Measurements from ENCODE around the gene SLC29A3.
A peak's percentile ranks its signal among the peaks of the same experiment; 100 is the strongest.

SLC29A3 gene

DNA sequence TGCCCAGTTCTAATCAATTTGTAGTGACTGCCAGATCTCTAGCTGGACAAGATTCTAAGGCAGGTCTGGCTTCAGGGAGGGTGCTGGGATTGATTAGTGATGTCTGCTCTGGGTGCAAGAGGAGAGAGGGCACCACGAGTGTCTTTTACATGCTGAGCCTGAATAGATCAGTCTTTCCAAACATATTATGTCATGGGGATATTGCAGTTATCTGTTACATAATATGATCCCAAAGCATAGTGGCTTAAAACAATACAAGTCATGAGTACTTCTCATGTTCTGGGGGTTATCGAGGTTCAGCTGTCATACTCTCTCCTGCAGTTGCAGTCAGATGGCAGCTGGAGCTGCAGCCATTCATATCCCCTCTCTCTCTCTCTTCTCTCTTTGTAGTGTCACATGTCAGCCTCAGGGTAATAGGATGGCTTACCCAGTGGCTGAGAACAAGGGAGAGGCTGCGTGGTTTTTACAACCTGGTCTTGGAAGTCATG, 26.0 kb downstream of the SLC29A3 start:
- Histone ChIP-seq H3K23ac (ENCODE audit: low read length) (no peak overlapping the region), H3K56ac (ENCODE audit: low read length) (no peak overlapping the region), H4K5ac (ENCODE audit: low read length) (no peak overlapping the region), H4K8ac (ENCODE audit: low read depth, low read length) (no peak overlapping the region), H3K36me3 (ENCODE audit: control insufficient read depth, insufficient read depth, low read length) (no peaks in the 10 kb centered on the region), H3K4me1 (ENCODE audit: control insufficient read depth, low read depth, low read length) (no peaks in the 10 kb centered on the region), H3K79me2 (ENCODE audit: control insufficient read depth, insufficient read depth, low read length) (no peaks in the 10 kb centered on the region), H3K18ac (ENCODE audit: low read length) (no peak overlapping the region), H2BK15ac (replicated peaks; ENCODE audit: low read depth) (no peak overlapping the region), H3K4me3 (ENCODE audit: low read length) (no peak overlapping the region), H2BK5ac (ENCODE audit: low read length) (no peak overlapping the region), H2BK120ac (ENCODE audit: low read depth, low read length) (no peak overlapping the region), H2AK5ac (ENCODE audit: low read length) (no peak overlapping the region), H3K4ac (ENCODE audit: low read depth, low read length) (no peak overlapping the region), H3K4me2 (ENCODE audit: low read length) (no peak overlapping the region), H3K79me1 (ENCODE audit: low read length) (no peaks in the 10 kb centered on the region), H3K27ac (ENCODE audit: low read depth, low read length) (no peak overlapping the region), H3K27me3 (ENCODE audit: insufficient read depth, low read length, poor library complexity) (no peaks in the 10 kb centered on the region), H3K9ac (ENCODE audit: low read length) (no peak overlapping the region)
- WGBS (ENCODE audit: extremely low coverage, insufficient coverage, low lambda C conversion rate) = no CpG with 5 or more reads among the region's 3 CpGs
- no peak for DNase-seq

GRCh38 chr10:71345694-71346093, 26.6 kb downstream of the SLC29A3 start:
- no peak overlapping the region for H2BK15ac ChIP-seq (replicated peaks; ENCODE audit: low read depth)
- no peak for DNase-seq
- H3K79me1 ChIP-seq (ENCODE audit: low read length) = no peaks in the 10 kb centered on the region
- H3K4me1 ChIP-seq (ENCODE audit: control insufficient read depth, low read depth, low read length) = no peaks in the 10 kb centered on the region
- no CpG with 5 or more reads among the region's 10 CpGs for WGBS (ENCODE audit: extremely low coverage, insufficient coverage, low lambda C conversion rate)
- no peak overlapping the region for H2BK120ac ChIP-seq (ENCODE audit: low read depth, low read length)
- H3K18ac ChIP-seq (ENCODE audit: low read length) = no peak overlapping the region
- H3K27me3 ChIP-seq (ENCODE audit: insufficient read depth, low read length, poor library complexity) = no peaks in the 10 kb centered on the region
- H3K56ac ChIP-seq (ENCODE audit: low read length) = no peak overlapping the region
- H4K8ac ChIP-seq (ENCODE audit: low read depth, low read length) = no peak overlapping the region
- no peak overlapping the region for H3K27ac ChIP-seq (ENCODE audit: low read depth, low read length)
- no peak overlapping the region for H3K9ac ChIP-seq (ENCODE audit: low read length)
- H3K4me2 ChIP-seq (ENCODE audit: low read length) = no peak overlapping the region
- H4K5ac ChIP-seq (ENCODE audit: low read length) = no peak overlapping the region
- H3K4ac ChIP-seq (ENCODE audit: low read depth, low read length) = no peak overlapping the region
- H2BK5ac ChIP-seq (ENCODE audit: low read length) = no peak overlapping the region
- no peaks in the 10 kb centered on the region for H3K36me3 ChIP-seq (ENCODE audit: control insufficient read depth, insufficient read depth, low read length)
- H3K23ac ChIP-seq (ENCODE audit: low read length) = no peak overlapping the region
- H3K79me2 ChIP-seq (ENCODE audit: control insufficient read depth, insufficient read depth, low read length) = no peaks in the 10 kb centered on the region
- no peak overlapping the region for H3K4me3 ChIP-seq (ENCODE audit: low read length)
- H2AK5ac ChIP-seq (ENCODE audit: low read length) = no peak overlapping the region

GRCh38 chr10:71346731-71347130, 27.7 kb downstream of the SLC29A3 start:
- no peaks in the 10 kb centered on the region for H3K27me3 ChIP-seq (ENCODE audit: insufficient read depth, low read length, poor library complexity)
- no peak overlapping the region for H2AK5ac ChIP-seq (ENCODE audit: low read length)
- WGBS (ENCODE audit: extremely low coverage, insufficient coverage, low lambda C conversion rate) = no CpG with 5 or more reads among the region's 3 CpGs
- no peak overlapping the region for H2BK15ac ChIP-seq (replicated peaks; ENCODE audit: low read depth)
- H3K23ac ChIP-seq (ENCODE audit: low read length) = no peak overlapping the region
- H3K4me1 ChIP-seq (ENCODE audit: control insufficient read depth, low read depth, low read length) = no peaks in the 10 kb centered on the region
- H3K4me2 ChIP-seq (ENCODE audit: low read length) = no peak overlapping the region
- H3K4ac ChIP-seq (ENCODE audit: low read depth, low read length) = no peak overlapping the region
- H3K27ac ChIP-seq (ENCODE audit: low read depth, low read length) = no peak overlapping the region
- no peaks in the 10 kb centered on the region for H3K79me1 ChIP-seq (ENCODE audit: low read length)
- no peak overlapping the region for H2BK120ac ChIP-seq (ENCODE audit: low read depth, low read length)
- H4K5ac ChIP-seq (ENCODE audit: low read length) = no peak overlapping the region
- no peak overlapping the region for H3K56ac ChIP-seq (ENCODE audit: low read length)
- no peak overlapping the region for H3K4me3 ChIP-seq (ENCODE audit: low read length)
- no peaks in the 10 kb centered on the region for H3K36me3 ChIP-seq (ENCODE audit: control insufficient read depth, insufficient read depth, low read length)
- DNase-seq = no peak
- H3K18ac ChIP-seq (ENCODE audit: low read length) = no peak overlapping the region
- no peak overlapping the region for H4K8ac ChIP-seq (ENCODE audit: low read depth, low read length)
- H3K9ac ChIP-seq (ENCODE audit: low read length) = no peak overlapping the region
- H2BK5ac ChIP-seq (ENCODE audit: low read length) = no peak overlapping the region
- no peaks in the 10 kb centered on the region for H3K79me2 ChIP-seq (ENCODE audit: control insufficient read depth, insufficient read depth, low read length)

DNA sequence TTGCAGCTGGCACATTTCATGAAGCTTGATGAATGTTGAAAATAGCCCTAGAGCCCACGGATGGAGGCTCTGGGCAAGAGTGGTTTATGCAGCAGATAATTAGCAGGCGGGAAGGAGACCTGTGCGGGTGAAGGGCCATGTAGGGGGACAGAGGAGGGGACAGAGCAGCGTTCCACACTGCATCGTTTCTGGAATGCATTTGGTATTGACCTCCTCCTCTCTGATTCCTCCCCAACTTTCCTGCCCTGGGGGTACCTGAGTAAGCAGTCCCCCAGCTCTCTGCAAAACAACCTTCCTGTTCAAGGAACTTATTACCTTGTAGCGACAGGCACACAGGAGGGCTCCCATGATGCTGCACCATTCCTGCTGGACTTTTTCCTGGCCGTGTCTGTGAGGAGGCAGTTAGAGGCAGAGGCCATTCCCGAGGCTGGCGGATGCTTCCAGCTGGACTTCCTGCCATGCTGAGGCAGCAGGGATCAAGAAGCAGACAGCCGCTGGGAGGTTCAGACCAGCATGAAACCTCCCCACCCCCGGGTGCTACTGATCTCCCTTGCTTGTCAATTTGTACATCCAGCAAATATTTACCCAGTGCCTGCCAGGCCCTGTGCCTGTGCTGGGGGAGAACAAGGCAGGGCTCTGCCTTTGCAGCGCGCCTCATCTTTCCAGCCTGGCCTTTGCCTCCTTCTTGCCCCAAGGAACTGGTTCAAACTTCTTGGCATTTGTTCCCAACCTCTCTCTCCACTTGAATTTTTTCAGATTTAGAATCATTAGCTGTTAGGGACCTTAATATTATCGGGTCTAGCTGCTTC, 28.7 kb downstream of the SLC29A3 start:
- no peak overlapping the region for H3K56ac ChIP-seq (ENCODE audit: low read length)
- no peaks in the 10 kb centered on the region for H3K27me3 ChIP-seq (ENCODE audit: insufficient read depth, low read length, poor library complexity)
- H3K4me2 ChIP-seq (ENCODE audit: low read length) = no peak overlapping the region
- no peak overlapping the region for H4K8ac ChIP-seq (ENCODE audit: low read depth, low read length)
- no peak overlapping the region for H3K9ac ChIP-seq (ENCODE audit: low read length)
- no CpG with 5 or more reads among the region's 14 CpGs for WGBS (ENCODE audit: extremely low coverage, insufficient coverage, low lambda C conversion rate)
- H3K4ac ChIP-seq (ENCODE audit: low read depth, low read length) = no peak overlapping the region
- H3K4me1 ChIP-seq (ENCODE audit: control insufficient read depth, low read depth, low read length) = no peaks in the 10 kb centered on the region
- H3K18ac ChIP-seq (ENCODE audit: low read length) = no peak overlapping the region
- no peak overlapping the region for H2BK120ac ChIP-seq (ENCODE audit: low read depth, low read length)
- H3K23ac ChIP-seq (ENCODE audit: low read length) = no peak overlapping the region
- H2BK5ac ChIP-seq (ENCODE audit: low read length) = no peak overlapping the region
- no peak overlapping the region for H3K27ac ChIP-seq (ENCODE audit: low read depth, low read length)
- H2BK15ac ChIP-seq (replicated peaks; ENCODE audit: low read depth) = no peak overlapping the region
- H3K79me2 ChIP-seq (ENCODE audit: control insufficient read depth, insufficient read depth, low read length) = no peaks in the 10 kb centered on the region
- no peak for DNase-seq
- H2AK5ac ChIP-seq (ENCODE audit: low read length) = no peak overlapping the region
- H3K4me3 ChIP-seq (ENCODE audit: low read length) = no peak overlapping the region
- H3K36me3 ChIP-seq (ENCODE audit: control insufficient read depth, insufficient read depth, low read length) = no peaks in the 10 kb centered on the region
- no peak overlapping the region for H4K5ac ChIP-seq (ENCODE audit: low read length)
- no peaks in the 10 kb centered on the region for H3K79me1 ChIP-seq (ENCODE audit: low read length)

DNA sequence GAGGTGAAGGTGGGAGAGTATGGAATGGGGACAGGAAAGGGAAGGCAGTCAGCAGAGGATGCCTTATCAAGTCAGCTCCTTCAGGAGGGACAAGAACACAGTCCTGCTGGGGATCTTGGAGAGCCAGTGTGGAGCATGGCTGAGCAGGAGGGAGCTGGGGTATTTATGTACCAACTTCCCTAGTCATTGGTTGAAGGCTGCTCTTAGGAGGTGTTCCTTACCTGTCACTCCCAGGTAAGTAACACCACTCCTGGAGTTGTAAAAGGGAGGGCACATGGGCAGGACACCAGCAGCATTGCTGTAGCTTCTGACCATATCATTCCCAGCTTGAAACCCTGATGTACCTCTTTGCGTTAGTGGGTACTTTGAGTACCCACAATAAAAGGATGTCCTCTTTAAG, 29.8 kb downstream of the SLC29A3 start:
- no peaks in the 10 kb centered on the region for H3K27me3 ChIP-seq (ENCODE audit: insufficient read depth, low read length, poor library complexity)
- H3K36me3 ChIP-seq (ENCODE audit: control insufficient read depth, insufficient read depth, low read length) = no peaks in the 10 kb centered on the region
- no peaks in the 10 kb centered on the region for H3K4me1 ChIP-seq (ENCODE audit: control insufficient read depth, low read depth, low read length)
- no peak overlapping the region for H3K4me3 ChIP-seq (ENCODE audit: low read length)
- no peak overlapping the region for H2AK5ac ChIP-seq (ENCODE audit: low read length)
- H2BK5ac ChIP-seq (ENCODE audit: low read length) = no peak overlapping the region
- H3K79me1 ChIP-seq (ENCODE audit: low read length) = no peaks in the 10 kb centered on the region
- H4K8ac ChIP-seq (ENCODE audit: low read depth, low read length) = no peak overlapping the region
- no peak overlapping the region for H3K56ac ChIP-seq (ENCODE audit: low read length)
- no peak overlapping the region for H3K27ac ChIP-seq (ENCODE audit: low read depth, low read length)
- H3K9ac ChIP-seq (ENCODE audit: low read length) = no peak overlapping the region
- no peak overlapping the region for H2BK15ac ChIP-seq (replicated peaks; ENCODE audit: low read depth)
- H3K23ac ChIP-seq (ENCODE audit: low read length) = no peak overlapping the region
- no peak overlapping the region for H3K4me2 ChIP-seq (ENCODE audit: low read length)
- WGBS (ENCODE audit: extremely low coverage, insufficient coverage, low lambda C conversion rate) = no CpG with 5 or more reads among the region's 1 CpG
- H3K18ac ChIP-seq (ENCODE audit: low read length) = no peak overlapping the region
- H4K5ac ChIP-seq (ENCODE audit: low read length) = no peak overlapping the region
- DNase-seq = no peak
- no peak overlapping the region for H2BK120ac ChIP-seq (ENCODE audit: low read depth, low read length)
- H3K79me2 ChIP-seq (ENCODE audit: control insufficient read depth, insufficient read depth, low read length) = no peaks in the 10 kb centered on the region
- H3K4ac ChIP-seq (ENCODE audit: low read depth, low read length) = no peak overlapping the region

DNA sequence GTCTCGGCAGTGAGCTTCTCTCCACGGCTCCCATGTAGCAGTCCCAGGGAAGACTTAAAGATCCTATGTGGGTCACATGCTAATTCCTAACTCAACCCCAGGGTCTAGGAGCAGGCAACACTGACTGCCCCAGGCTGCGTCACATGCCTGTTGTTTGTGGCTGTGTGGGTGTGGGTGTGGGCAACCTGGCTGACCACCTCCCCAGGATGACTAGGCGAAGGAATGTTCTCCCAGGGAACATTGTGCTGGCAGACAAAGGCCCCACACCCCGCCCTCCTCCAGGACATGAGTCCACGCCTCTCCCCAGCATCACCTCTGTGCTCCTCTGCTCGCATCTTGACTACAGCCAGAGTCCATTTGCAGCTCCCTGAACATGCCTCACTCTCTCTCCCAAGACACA, 30.3 kb downstream of the SLC29A3 start:
- H2BK5ac ChIP-seq (ENCODE audit: low read length) = no peak overlapping the region
- H3K4me2 ChIP-seq (ENCODE audit: low read length) = no peak overlapping the region
- H2BK15ac ChIP-seq (replicated peaks; ENCODE audit: low read depth) = no peak overlapping the region
- no CpG with 5 or more reads among the region's 7 CpGs for WGBS (ENCODE audit: extremely low coverage, insufficient coverage, low lambda C conversion rate)
- no peak overlapping the region for H3K4ac ChIP-seq (ENCODE audit: low read depth, low read length)
- H3K27me3 ChIP-seq (ENCODE audit: insufficient read depth, low read length, poor library complexity) = no peaks in the 10 kb centered on the region
- H3K36me3 ChIP-seq (ENCODE audit: control insufficient read depth, insufficient read depth, low read length) = no peaks in the 10 kb centered on the region
- no peak overlapping the region for H4K5ac ChIP-seq (ENCODE audit: low read length)
- no peaks in the 10 kb centered on the region for H3K79me1 ChIP-seq (ENCODE audit: low read length)
- H3K4me3 ChIP-seq (ENCODE audit: low read length) = no peak overlapping the region
- H3K23ac ChIP-seq (ENCODE audit: low read length) = no peak overlapping the region
- H2BK120ac ChIP-seq (ENCODE audit: low read depth, low read length) = no peak overlapping the region
- no peak overlapping the region for H4K8ac ChIP-seq (ENCODE audit: low read depth, low read length)
- H3K4me1 ChIP-seq (ENCODE audit: control insufficient read depth, low read depth, low read length) = no peaks in the 10 kb centered on the region
- no peak overlapping the region for H2AK5ac ChIP-seq (ENCODE audit: low read length)
- no peak overlapping the region for H3K27ac ChIP-seq (ENCODE audit: low read depth, low read length)
- H3K56ac ChIP-seq (ENCODE audit: low read length) = no peak overlapping the region
- peak; percentile 66 for DNase-seq
- H3K18ac ChIP-seq (ENCODE audit: low read length) = no peak overlapping the region
- no peak overlapping the region for H3K9ac ChIP-seq (ENCODE audit: low read length)
- no peaks in the 10 kb centered on the region for H3K79me2 ChIP-seq (ENCODE audit: control insufficient read depth, insufficient read depth, low read length)

Data from mesendoderm (in vitro differentiated cells).